ENCODE results near the gene SENP7.

The SENP7 gene

GRCh38 chr3:101303089-101303731 is 209.8 kb downstream of the SENP7 start:
- no peak overlapping the region for H3K4me3 ChIP-seq (ENCODE audit: low read depth, low read length, poor library complexity, severe bottlenecking)
- no peak overlapping the region for H3K27ac ChIP-seq (ENCODE audit: low read depth, low read length, poor library complexity, severe bottlenecking)
- H4K20me1 ChIP-seq (ENCODE audit: insufficient read depth, low read length), result no peaks in the 10 kb centered on the region
- H3K9me3 ChIP-seq (ENCODE audit: low read length), result peaks cover 3% of the 10 kb centered on the region
- H3K36me3 ChIP-seq (ENCODE audit: insufficient read depth, low read length), result no peaks in the 10 kb centered on the region
- no peaks in the 10 kb centered on the region for H3K9me2 ChIP-seq (ENCODE audit: low read depth, low read length)
- no peak overlapping the region for H3K9ac ChIP-seq (ENCODE audit: low read length)
- H3K27me3 ChIP-seq (ENCODE audit: insufficient read depth, low read length), result no peaks in the 10 kb centered on the region
- TF ChIP-seq CTCF (IDR thresholded peaks at IDR 0.05; ENCODE audit: low read length) (no peak), EZH2 (IDR thresholded peaks at IDR 0.05; ENCODE audit: borderline replicate concordance, low read length) (no peak)
- H3K4me2 ChIP-seq (ENCODE audit: low read length), result no peak overlapping the region
- H2AFZ ChIP-seq (ENCODE audit: low read length), result no peak overlapping the region
- no peaks in the 10 kb centered on the region for H3K4me1 ChIP-seq (ENCODE audit: insufficient read depth, low read length, severe bottlenecking)
- H3F3A ChIP-seq (ENCODE audit: insufficient read depth, low read length), result no peaks in the 10 kb centered on the region
- no peaks in the 10 kb centered on the region for H3K79me2 ChIP-seq (ENCODE audit: insufficient read depth, low read length)

DNA sequence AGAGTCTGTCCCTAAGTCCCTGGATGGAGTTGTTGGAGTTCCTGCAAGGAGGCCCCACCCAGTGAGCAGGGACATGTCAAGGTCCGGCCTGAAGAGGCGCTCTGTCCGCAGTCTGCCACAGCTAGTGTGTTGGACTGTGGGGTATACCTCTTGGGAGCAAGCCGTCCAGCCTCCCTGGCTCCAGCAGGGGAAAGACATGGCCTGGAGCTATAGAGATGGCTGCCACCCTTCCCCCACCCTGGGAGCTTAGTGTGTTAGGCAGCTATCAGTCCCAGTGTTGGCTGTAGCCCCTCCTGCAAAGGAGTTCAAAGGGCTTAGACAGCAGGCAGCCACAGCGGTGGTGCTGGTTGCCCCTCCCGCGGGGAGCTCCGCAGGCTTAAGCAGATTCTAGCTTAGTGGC is 212.9 kb downstream of the SENP7 start:
- no peaks in the 10 kb centered on the region for H3K9me3 ChIP-seq (ENCODE audit: low read length)
- TF ChIP-seq EZH2 (IDR thresholded peaks at IDR 0.05; ENCODE audit: borderline replicate concordance, low read length) (no peak), CTCF (IDR thresholded peaks at IDR 0.05; ENCODE audit: low read length) (no peak)
- H3K9ac ChIP-seq (ENCODE audit: low read length), result no peak overlapping the region
- H3K79me2 ChIP-seq (ENCODE audit: insufficient read depth, low read length), result no peaks in the 10 kb centered on the region
- H4K20me1 ChIP-seq (ENCODE audit: insufficient read depth, low read length), result no peaks in the 10 kb centered on the region
- no peaks in the 10 kb centered on the region for H3F3A ChIP-seq (ENCODE audit: insufficient read depth, low read length)
- no peaks in the 10 kb centered on the region for H3K4me1 ChIP-seq (ENCODE audit: insufficient read depth, low read length, severe bottlenecking)
- H3K27me3 ChIP-seq (ENCODE audit: insufficient read depth, low read length), result no peaks in the 10 kb centered on the region
- no peak overlapping the region for H3K4me3 ChIP-seq (ENCODE audit: low read depth, low read length, poor library complexity, severe bottlenecking)
- H2AFZ ChIP-seq (ENCODE audit: low read length), result no peak overlapping the region
- no peak overlapping the region for H3K27ac ChIP-seq (ENCODE audit: low read depth, low read length, poor library complexity, severe bottlenecking)
- no peaks in the 10 kb centered on the region for H3K36me3 ChIP-seq (ENCODE audit: insufficient read depth, low read length)
- no peaks in the 10 kb centered on the region for H3K9me2 ChIP-seq (ENCODE audit: low read depth, low read length)
- H3K4me2 ChIP-seq (ENCODE audit: low read length), result no peak overlapping the region

GRCh38 chr3:101292027-101292426 is 221.0 kb downstream of the SENP7 start:
- Histone ChIP-seq H3K9me2 (ENCODE audit: low read depth, low read length) (no peaks in the 10 kb centered on the region), H3K4me3 (ENCODE audit: low read depth, low read length, poor library complexity, severe bottlenecking) (no peak overlapping the region), H3K79me2 (ENCODE audit: insufficient read depth, low read length) (no peaks in the 10 kb centered on the region), H3K27me3 (ENCODE audit: insufficient read depth, low read length) (no peaks in the 10 kb centered on the region), H3K27ac (ENCODE audit: low read depth, low read length, poor library complexity, severe bottlenecking) (no peak overlapping the region), H3K9ac (ENCODE audit: low read length) (no peak overlapping the region), H3K4me1 (ENCODE audit: insufficient read depth, low read length, severe bottlenecking) (no peaks in the 10 kb centered on the region), H3K36me3 (ENCODE audit: insufficient read depth, low read length) (no peaks in the 10 kb centered on the region), H2AFZ (ENCODE audit: low read length) (no peak overlapping the region), H4K20me1 (ENCODE audit: insufficient read depth, low read length) (no peaks in the 10 kb centered on the region), H3K9me3 (ENCODE audit: low read length) (no peaks in the 10 kb centered on the region), H3K4me2 (ENCODE audit: low read length) (no peak overlapping the region), H3F3A (ENCODE audit: insufficient read depth, low read length) (no peaks in the 10 kb centered on the region)
- no peak for TF ChIP-seq EZH2 (IDR thresholded peaks at IDR 0.05; ENCODE audit: borderline replicate concordance, low read length)
- no peak for TF ChIP-seq CTCF (IDR thresholded peaks at IDR 0.05; ENCODE audit: low read length)
